ENCODE data around the gene SLC22A5. TPM values are rescaled to one million over a fixed set of nuclear protein-coding genes. Genes with fewer than 3 reads are reported as not detected.

SLC22A5 gene
- total and polyA plus RNA-seq, 10 of the 15 experiments (the other 5 are each of a cell fraction or from before 2014, with no cell fraction given), result 1.1 to 4.4 (median 2.3) TPM

- Histone ChIP-seq H3K79me2 (ENCODE audit: control insufficient read depth, insufficient read depth, low read length) (no peaks in the 10 kb centered on the region), H3K9ac (ENCODE audit: control insufficient read depth, insufficient read depth, low read length) (no peak overlapping the region), H3K4me2 (ENCODE audit: control insufficient read depth, insufficient read depth) (no peak overlapping the region), H3K4me3 (no peak overlapping the region), H3K9me3 (replicated peaks; ENCODE audit: control insufficient read depth, insufficient read depth, low read length) (no peaks in the 10 kb centered on the region; the same call in 2 of the 3 replicates), H3K4me1 (ENCODE audit: control insufficient read depth, insufficient read depth, low read length) (no peaks in the 10 kb centered on the region), H2AFZ (ENCODE audit: control insufficient read depth, low read depth, low read length) (no peak overlapping the region), H4K20me1 (ENCODE audit: control insufficient read depth, insufficient read depth) (no peaks in the 10 kb centered on the region), H3K36me3 (ENCODE audit: control insufficient read depth in 2 of 2, insufficient read depth in 2 of 2, low read length in 1 of 2) (no peaks in the 10 kb centered on the region), H3K27ac (ENCODE audit: control insufficient read depth, insufficient read depth) (no peak overlapping the region), H3K27me3 (replicated peaks in 1 of 2; ENCODE audit: control insufficient read depth in 2 of 2, insufficient read depth in 2 of 2, low read length in 1 of 2) (no peaks in the 10 kb centered on the region)
- intact Hi-C loops (cut with micrococcal nuclease; ENCODE audit: unreplicated experiment), result no loop called here
- no peak for FAIRE-seq
- RAD21 ChIA-PET (ENCODE audit: unreplicated experiment), result interaction anchor here (0.7 kb wide), 1 partner anchor 23 kb away, joined by 4 read pairs; no protein-coding TSS in a partner anchor
- no TSS peak for BruUV-seq (replicated peaks)
- SMC1A ChIA-PET (ENCODE audit: uncharacterized antibody, unreplicated experiment), result interaction anchor here (0.6 kb wide), 1 partner anchor 464 kb away, joined by 3 read pairs; no protein-coding TSS in a partner anchor
- no peak for ATAC-seq
- TF ChIP-seq EED (IDR thresholded peaks at IDR 0.05; ENCODE audit: low read depth), result no peak
- TF ChIP-seq PML (IDR thresholded peaks at IDR 0.05; ENCODE audit: low read length), result no peak
- TF ChIP-seq BACH1 (IDR thresholded peaks at IDR 0.05; ENCODE audit: borderline replicate concordance), result no peak
- no peak for TF ChIP-seq ETV6 (conservative IDR thresholded peaks at IDR 0.05 in 1 of 2, IDR thresholded peaks at IDR 0.05 in 1 of 2; ENCODE audit: borderline replicate concordance in 1 of 2, low read depth in 1 of 2)
- no peak for TF ChIP-seq ZBTB11 (CRISPR knock-in tag; IDR thresholded peaks at IDR 0.05)
- TF ChIP-seq ZNF207 (IDR thresholded peaks at IDR 0.05; ENCODE audit: borderline replicate concordance), result no peak
- TF ChIP-seq, protein P1, sequence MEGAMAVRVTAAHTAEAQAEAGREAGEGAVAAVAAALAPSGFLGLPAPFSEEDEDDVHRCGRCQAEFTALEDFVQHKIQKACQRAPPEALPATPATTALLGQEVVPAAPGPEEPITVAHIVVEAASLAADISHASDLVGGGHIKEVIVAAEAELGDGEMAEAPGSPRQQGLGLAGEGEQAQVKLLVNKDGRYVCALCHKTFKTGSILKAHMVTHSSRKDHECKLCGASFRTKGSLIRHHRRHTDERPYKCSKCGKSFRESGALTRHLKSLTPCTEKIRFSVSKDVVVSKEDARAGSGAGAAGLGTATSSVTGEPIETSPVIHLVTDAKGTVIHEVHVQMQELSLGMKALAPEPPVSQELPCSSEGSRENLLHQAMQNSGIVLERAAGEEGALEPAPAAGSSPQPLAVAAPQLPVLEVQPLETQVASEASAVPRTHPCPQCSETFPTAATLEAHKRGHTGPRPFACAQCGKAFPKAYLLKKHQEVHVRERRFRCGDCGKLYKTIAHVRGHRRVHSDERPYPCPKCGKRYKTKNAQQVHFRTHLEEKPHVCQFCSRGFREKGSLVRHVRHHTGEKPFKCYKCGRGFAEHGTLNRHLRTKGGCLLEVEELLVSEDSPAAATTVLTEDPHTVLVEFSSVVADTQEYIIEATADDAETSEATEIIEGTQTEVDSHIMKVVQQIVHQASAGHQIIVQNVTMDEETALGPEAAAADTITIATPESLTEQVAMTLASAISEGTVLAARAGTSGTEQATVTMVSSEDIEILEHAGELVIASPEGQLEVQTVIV (IDR thresholded peaks at IDR 0.05; ENCODE audit: borderline replicate concordance, partially characterized antibody), result no peak
- no peak for TF ChIP-seq FOXM1 (IDR thresholded peaks at IDR 0.05; ENCODE audit: low read depth, low read length)
- TF ChIP-seq ZSCAN29 (IDR thresholded peaks at IDR 0.05), result no peak
- TF ChIP-seq MTA2 (IDR thresholded peaks at IDR 0.05; ENCODE audit: low read depth), result no peak
- no peak for TF ChIP-seq HCFC1 (IDR thresholded peaks at IDR 0.05; ENCODE audit: low read length)
- TF ChIP-seq, protein P2, sequence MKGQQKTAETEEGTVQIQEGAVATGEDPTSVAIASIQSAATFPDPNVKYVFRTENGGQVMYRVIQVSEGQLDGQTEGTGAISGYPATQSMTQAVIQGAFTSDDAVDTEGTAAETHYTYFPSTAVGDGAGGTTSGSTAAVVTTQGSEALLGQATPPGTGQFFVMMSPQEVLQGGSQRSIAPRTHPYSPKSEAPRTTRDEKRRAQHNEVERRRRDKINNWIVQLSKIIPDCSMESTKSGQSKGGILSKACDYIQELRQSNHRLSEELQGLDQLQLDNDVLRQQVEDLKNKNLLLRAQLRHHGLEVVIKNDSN (IDR thresholded peaks at IDR 0.05; ENCODE audit: borderline replicate concordance, extremely low read length, insufficient read depth, low read depth, low read length), result no peak
- no peak for TF ChIP-seq TCF7 (IDR thresholded peaks at IDR 0.05; ENCODE audit: borderline replicate concordance)
- no peak for TF ChIP-seq SMARCA5 (IDR thresholded peaks at IDR 0.05)
- no peak for TF ChIP-seq NFIC (IDR thresholded peaks at IDR 0.05; ENCODE audit: low read depth, low read length)
- no peak for TF ChIP-seq NRF1 (conservative IDR thresholded peaks at IDR 0.05; ENCODE audit: low read depth, low read length)
- TF ChIP-seq ZNF622 (IDR thresholded peaks at IDR 0.05), result no peak
- TF ChIP-seq POU2F2 (IDR thresholded peaks at IDR 0.05; ENCODE audit: borderline replicate concordance, low read depth, low read length), result no peak
- no peak for TF ChIP-seq TCF12 (IDR thresholded peaks at IDR 0.05; ENCODE audit: low read depth, low read length)
- TF ChIP-seq NFYA (IDR thresholded peaks at IDR 0.05; ENCODE audit: borderline replicate concordance, low read depth, low read length), result no peak
- DNase-seq (ENCODE audit: low read depth, low spot score), result no peak
- in situ Hi-C loops (cut with MboI), result no loop called here
- POLR2A ChIA-PET, result no interaction called here
- CTCF ChIA-PET, result interaction anchor here (0.9 to 1.6 kb wide), 3 partner anchors 13 to 66 kb away, joined by 3 to 7 read pairs (median 3); no protein-coding TSS in a partner anchor
Observed at GRCh38 chr5:132339502-132339901, 30.0 kb upstream of the SLC22A5 start.

All from GM12878 (cell line).